GM18873 (cell line): ENCODE data around the gene CCDC85C.

ENCODE experiments used
- ATAC-seq: cut with Tn5 transposase; IDR thresholded peaks from one replicate; pipeline ENCODE4 v1.9.1; 2021; ENCODE audit warnings: mild to moderate bottlenecking, moderate library complexity, moderate number of reproducible peaks; ENCODE audit not compliant: unreplicated experiment, low FRiP score

CCDC85C gene

GRCh38 chr14:99462210-99462609 is 141.8 kb downstream of the CCDC85C start:
- ATAC-seq, result no peak

- no peak for ATAC-seq
Measured at GRCh38 chr14:99461411-99462085, 142.5 kb downstream of the CCDC85C start.

GRCh38 chr14:99460793-99461192 is 143.2 kb downstream of the CCDC85C start:
- ATAC-seq, result no peak

- ATAC-seq, result no peak
Measured at GRCh38 chr14:99459481-99460100, 144.4 kb downstream of the CCDC85C start.

- ATAC-seq, result no peak
Measured at GRCh38 chr14:99454246-99454645, 149.8 kb downstream of the CCDC85C start.

- ATAC-seq, result no peak
Measured at GRCh38 chr14:99452968-99453367, 151.0 kb downstream of the CCDC85C start.

- no peak for ATAC-seq
Measured at GRCh38 chr14:99451234-99451633, 152.8 kb downstream of the CCDC85C start.

- no peak for ATAC-seq
Measured at GRCh38 chr14:99450266-99450665, 153.7 kb downstream of the CCDC85C start.
